Amygdala (tissue), 56 donors: ENCODE measurements around the gene MET.
"Not testable (repeated sequence)": the region's sequence is repeated elsewhere in the genome, so short reads cannot be mapped to it uniquely, and the experiment has no call there.

Experiments
- DNase-seq, 56 donors: peaks; one replicate each; lab custom pipeline; 2025; lab: John Stamatoyannopoulos, UW

Gene MET

DNA sequence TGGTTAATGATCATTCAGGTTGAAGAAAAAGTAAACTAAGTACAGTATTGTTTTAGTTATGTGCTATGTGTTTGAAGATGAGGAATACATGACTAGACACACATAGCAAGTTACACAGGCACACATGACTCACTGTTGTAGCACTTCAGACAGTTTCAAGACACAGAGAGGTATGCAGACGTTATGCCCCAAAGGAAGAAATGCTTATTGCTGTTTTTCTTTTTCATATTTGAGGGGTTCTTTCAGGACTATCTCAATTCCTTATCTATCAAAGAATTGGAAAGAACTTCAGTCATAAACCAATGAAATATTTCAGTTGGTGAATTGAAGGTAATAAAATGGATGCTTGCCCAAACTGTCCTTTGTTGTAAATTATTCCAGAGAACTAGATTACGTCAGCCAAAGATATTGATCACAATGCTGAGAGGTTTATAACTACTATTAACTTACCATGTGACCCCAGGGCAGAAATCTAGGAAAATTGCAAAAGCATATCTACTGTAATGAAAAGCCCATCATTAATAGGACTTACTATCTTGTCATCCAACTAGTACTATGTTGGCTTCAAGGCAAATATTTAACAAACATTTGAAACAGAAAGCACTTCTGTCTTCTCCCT is 129.2 kb downstream of the MET start:
- no peak for DNase-seq

- DNase-seq = no peak
Observed at GRCh38 chr7:116802144-116802745, 130.2 kb downstream of the MET start.

DNA sequence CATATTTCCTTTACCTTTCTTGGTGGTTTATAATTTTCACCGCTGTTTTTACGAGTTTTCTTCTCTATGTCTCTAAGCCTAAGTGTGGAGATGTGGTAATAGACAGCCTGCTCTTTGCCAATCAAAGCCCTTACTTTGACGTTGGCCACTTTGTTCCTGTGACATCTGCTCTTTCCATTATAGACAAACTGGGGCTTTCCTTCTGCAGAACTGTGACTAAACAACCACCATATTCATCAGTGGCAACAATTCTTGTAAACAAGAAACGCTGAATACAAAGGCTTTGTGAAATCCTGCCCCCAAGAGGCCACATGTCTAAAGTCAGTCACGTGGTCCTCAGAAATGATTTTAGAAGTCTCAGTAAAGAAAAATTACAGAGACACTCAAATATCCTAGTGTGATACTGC is 130.8 kb downstream of the MET start:
- peak in 21 of 56 donors; percentile 2 to 80 (median 20) for DNase-seq

- DNase-seq = no peak
Observed at GRCh38 chr7:116804471-116804870, 132.5 kb downstream of the MET start.

DNA sequence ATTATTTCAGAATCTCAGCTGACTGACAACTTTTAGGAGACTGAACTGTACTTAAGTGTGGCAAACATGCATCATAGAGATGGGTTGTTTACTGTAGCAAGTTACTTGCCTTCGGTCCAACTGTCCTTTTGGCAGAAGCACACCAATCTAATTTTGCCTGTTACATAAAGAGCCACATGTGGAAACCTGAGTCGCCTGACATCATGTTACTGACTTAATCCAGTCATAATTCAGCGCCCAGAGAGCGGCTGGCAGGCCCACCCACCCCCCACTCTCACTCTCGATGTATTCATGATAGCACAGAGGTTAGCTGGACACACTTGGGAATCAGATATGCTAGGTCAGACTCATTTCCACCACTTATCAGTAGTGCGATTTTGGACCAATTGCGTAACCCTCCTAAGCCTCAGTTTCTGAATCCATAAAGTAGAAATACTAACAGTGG is 133.1 kb downstream of the MET start:
- peak in 2 of 56 donors; percentile 6 to 9 for DNase-seq

GRCh38 chr7:116806046-116806944 is 134.3 kb downstream of the MET start:
- DNase-seq = peak in 3 of 56 donors; percentile 7 to 15 (median 11)

DNA sequence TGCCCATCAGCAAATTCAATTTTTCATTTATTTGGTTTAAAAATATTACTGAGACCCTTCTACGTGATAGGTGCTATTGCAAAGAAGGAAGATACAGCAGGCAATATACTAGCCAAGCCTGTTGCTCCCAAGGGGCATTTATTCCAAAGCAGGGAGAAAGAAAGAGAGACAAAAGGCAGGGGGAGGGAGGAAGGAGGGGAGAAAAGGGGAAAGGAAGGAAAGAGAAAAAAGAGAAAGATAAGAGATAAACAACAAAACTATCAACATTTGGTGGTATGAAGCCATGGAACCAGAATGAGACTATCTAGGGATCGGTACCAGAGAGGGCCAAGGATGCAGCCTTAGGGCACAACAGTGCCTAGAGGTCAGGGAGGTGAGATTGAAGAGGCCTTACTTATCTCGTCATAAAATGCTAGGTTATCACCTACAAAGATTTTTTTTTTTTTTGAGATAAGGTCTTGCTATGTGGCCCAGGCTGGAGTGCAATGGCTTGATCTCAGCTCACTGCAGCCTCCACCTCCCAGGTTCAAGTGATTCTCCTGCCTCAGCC is 135.1 kb downstream of the MET start:
- DNase-seq = no peak

GRCh38 chr7:116809636-116810266 is 137.8 kb downstream of the MET start:
- peak in 5 of 56 donors; percentile 2 to 51 (median 5) for DNase-seq

DNA sequence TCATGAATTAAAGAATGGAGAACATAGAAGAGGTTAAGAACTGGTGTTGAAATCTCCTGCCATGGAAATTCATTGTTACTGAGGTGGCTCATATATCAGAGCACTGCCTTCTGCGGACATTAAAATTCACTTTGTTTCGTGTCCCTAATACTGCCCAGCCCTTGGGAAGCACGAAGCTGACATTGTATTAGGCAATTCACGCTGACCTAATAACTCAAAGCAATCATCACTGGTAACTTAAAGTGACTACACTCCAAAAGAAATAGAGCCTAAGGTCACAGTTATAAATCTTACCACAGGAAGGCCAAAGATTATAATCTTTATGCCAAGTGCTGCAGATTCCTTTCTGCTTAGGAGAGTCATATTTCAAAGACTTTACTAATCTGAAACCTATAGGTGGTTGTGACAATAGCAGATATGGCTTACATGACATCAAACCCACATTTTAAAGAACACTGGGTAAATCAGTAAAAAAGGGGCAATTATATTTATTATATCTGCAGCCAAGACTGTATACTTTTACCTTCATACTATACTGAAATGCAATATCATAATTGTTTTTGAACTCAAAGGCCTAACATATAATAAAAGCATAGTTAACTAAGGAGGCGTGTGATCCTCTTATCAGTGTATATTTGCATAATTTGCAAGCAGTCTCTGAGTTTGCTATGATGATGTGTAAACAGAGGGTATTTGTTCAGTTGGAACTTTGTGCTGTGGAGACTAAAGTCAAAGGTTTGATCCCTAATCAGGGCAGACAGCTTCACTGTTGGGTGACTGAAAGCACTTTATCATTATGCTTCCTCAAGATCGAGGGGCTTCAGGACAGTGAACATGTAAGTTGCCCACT is 138.5 kb downstream of the MET start:
- no peak for DNase-seq

GRCh38 chr7:116811768-116812167 is 139.8 kb downstream of the MET start:
- no peak for DNase-seq

- DNase-seq = no peak
Observed at GRCh38 chr7:116812860-116813259, 140.9 kb downstream of the MET start.

DNA sequence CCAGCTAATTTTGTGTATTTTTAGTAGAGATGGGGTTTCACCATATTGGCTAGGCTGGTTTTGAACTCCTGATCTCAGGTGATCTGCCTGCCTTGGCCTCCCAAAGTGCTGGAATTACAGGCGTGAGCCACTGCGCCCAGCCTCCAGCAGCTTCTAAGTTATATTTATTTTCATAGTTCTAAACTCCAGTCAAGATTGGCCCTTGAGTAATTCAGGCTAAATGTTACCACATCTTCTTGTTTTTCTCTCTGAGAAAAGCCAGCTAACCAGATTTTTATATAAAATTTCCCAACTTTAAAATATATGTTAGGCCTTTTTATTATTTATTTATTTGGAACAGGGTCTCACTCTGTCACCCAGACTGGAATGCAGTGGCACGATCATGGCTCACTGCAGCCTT is 141.4 kb downstream of the MET start:
- DNase-seq = not testable (repeated sequence)

- no peak for DNase-seq
Observed at GRCh38 chr7:116815041-116815440, 143.0 kb downstream of the MET start.

DNA sequence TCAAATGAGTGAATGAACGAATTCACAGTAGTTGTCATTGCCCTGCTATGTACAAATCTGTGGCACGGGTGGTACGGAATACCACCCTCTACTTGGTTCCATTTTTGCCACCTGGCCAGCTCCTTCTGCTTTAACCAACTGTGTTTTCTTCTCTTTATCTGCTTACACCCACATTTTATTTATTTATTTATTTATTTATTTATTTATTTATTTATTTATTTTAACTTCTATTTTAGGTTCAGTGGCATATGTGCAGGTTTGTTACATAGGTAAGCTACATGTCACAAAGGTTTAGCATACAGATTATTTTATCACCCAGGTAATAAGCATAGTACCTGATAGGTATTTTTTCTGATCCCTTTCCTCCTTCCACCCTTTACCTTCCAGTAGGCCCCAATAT is 148.2 kb downstream of the MET start:
- no peak for DNase-seq

DNA sequence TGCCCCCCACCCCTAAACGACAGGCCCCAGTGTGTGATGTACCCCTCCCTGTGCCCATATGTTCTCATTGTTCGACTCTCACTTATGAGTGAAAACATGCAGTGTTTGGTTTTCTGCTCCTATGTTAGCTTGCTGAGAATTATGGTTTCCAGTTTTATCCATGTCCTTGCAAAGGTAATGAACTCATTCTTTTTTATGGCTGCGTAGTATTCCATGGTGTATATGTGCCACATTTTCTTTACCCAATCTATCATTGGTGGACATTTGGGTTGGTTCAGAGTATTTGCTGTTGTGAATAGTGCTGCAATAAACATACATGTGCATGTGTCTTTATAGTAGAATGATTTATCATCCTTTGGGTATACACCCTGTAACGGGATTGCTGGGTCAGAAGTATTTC is 149.7 kb downstream of the MET start:
- DNase-seq = not testable (repeated sequence)

- DNase-seq = no peak
Observed at GRCh38 chr7:116824449-116824848, 152.5 kb downstream of the MET start.

DNA sequence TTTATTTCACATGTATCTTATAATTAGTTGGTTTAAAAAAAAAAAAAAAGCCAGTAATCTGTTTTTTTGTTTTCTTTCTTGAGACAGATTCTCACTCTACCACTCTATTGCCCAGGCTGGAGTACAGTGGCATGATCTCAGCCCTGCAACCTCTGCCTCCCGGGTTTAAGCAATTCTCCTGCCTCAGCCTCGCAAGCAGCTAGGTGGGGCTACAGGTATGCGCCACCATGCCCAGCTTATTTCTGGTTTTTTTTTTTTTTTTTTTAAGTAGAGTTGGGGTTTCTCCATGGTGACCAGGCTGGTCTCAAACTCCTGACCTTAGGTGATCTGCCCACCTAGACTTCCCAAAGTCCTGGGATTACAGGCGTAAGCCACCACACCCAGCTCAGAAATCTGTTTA is 156.3 kb downstream of the MET start:
- no peak for DNase-seq

- no peak for DNase-seq
Observed at GRCh38 chr7:116829041-116829440, 157.0 kb downstream of the MET start.

GRCh38 chr7:116829493-116829892 is 157.5 kb downstream of the MET start:
- DNase-seq = no peak

- DNase-seq = no peak
Observed at GRCh38 chr7:116832692-116833091, 160.7 kb downstream of the MET start.
